OCI-LY3 (cell line): ENCODE data around the gene CPLX1.

ENCODE experiments used
- H2AFZ ChIP-seq: fragments of 200-600, 300-600 bp; shearing (Covaris generic); 2 replicates; pipeline ENCODE4 v1.6.0; 2014; ENCODE audit warnings: antibody characterized with exemption, low read depth, low read length
- H3K27ac ChIP-seq: fragments of 200-600, 300-600 bp; sonication (generic); 2 replicates; pipeline ENCODE4 v1.5.1; 2014; ENCODE audit warnings: mild to moderate bottlenecking, low read length, moderate library complexity, mixed read lengths
- H3K27me3 ChIP-seq: fragments of 200-600, 300-600 bp; sonication (generic); 2 replicates; pipeline ENCODE4 v1.6.1; 2014; ENCODE audit warnings: low read depth, low read length, mixed read lengths
- H3K36me3 ChIP-seq: fragments of 200-600, 300-600 bp; sonication (generic); replicated peaks from 2 replicates; pipeline ENCODE3; 2014; ENCODE audit warnings: low read depth, low read length, mixed read lengths
- H3K4me1 ChIP-seq: fragments of 300-600, 200-600 bp; sonication (generic); 2 replicates; pipeline ENCODE4 v1.6.1; 2014; ENCODE audit warnings: low read length, mixed read lengths
- H3K4me2 ChIP-seq: fragments of 200-600, 300-600 bp; sonication (generic); 2 replicates; pipeline ENCODE4 v1.6.1; 2014; ENCODE audit warnings: low read length, mixed read lengths
- H3K4me3 ChIP-seq: fragments of 300-600, 200-600 bp; sonication (generic); 2 replicates; pipeline ENCODE4 v1.5.1; 2014; ENCODE audit warnings: antibody characterized with exemption, mild to moderate bottlenecking, low read length, moderate library complexity
- H3K79me2 ChIP-seq: fragments of 300-600, 200-600 bp; shearing (Covaris generic); 2 replicates; pipeline ENCODE4 v1.6.1; 2014; ENCODE audit warnings: mild to moderate bottlenecking, low read length, mixed read lengths
- H3K9ac ChIP-seq: fragments of 300-600, 200-600 bp; shearing (Covaris generic); 2 replicates; pipeline ENCODE4 v1.6.0; 2014; ENCODE audit warnings: mild to moderate bottlenecking, low read length, moderate library complexity
- H3K9me3 ChIP-seq: fragments of 200-600, 300-600 bp; shearing (Covaris generic); 2 replicates; pipeline ENCODE4 v1.6.1; 2014; ENCODE audit warnings: low read length, mixed read lengths; ENCODE audit not compliant: insufficient read depth
- H4K20me1 ChIP-seq: fragments of 200-600, 300-600 bp; sonication (generic); 2 replicates; pipeline ENCODE4 v1.6.1; 2016; ENCODE audit warnings: low read length, mixed read lengths; ENCODE audit not compliant: insufficient read depth
- EZH2phosphoT487 ChIP-seq: fragments of 200-600 bp; shearing (Covaris generic); IDR thresholded peaks from 2 replicates; pipeline ENCODE4 v1.6.1; 2018; ENCODE audit warnings: antibody characterized with exemption, mixed run types, low read depth
- TF ChIP-seq, protein P1 (sequence below): fragments of 200-600, 300-600 bp; sonication (generic); IDR thresholded peaks from 2 replicates; pipeline ENCODE4 v1.5.1; 2014; ENCODE audit warnings: antibody characterized with exemption, low read length, low read depth

The CPLX1 gene

DNA sequence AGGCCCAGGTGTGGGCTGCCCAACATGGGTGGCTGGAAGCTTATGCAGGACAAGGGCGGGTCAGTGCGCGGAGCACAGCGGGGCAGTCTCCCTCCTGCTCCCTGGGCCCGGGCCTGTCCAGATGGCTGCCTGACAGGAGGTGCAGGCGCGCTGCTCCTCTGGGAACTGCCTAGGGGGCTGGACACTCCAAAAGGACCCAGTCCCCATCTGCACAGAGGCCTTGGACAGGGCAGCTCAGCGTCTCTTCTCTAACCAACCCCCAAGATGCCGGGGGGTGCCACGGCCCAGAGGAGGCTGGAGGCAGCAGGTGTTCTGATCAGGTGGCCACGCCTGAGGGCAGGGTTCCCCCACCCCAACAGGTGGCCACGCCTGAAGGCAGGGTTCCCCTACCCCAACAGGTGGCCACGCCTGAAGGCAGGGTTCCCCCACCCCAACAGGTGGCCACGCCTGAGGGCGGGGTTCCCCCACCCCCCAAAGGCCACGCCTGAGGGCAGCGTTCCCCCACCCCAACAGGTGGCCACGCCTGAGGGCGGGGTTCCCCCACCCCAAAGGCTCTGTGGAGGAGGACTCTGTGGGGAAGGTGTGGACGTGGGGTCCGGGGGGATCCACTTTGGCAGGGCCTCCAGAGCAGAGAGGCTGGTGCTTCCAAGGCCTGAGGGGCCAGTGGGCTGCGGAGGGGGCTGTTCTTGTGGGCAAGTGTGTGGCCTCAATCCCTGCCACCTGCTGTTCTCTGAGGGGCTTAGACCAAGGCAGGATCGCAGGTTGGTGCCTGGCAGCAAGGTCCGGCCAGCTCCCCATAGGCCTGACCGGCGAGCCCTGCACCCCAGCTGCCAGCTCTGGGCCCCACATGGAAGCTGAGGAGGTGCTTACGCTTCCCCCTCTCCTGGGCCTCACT lies 36.1 kb downstream of the CPLX1 start:
- Histone ChIP-seq H3K4me3 (no peak overlapping the region), H3K79me2 (no peaks in the 10 kb centered on the region), H3K4me1 (peaks cover 4% of the 10 kb centered on the region; the same call in 1 of the 2 replicates), H3K9ac (no peak overlapping the region), H3K36me3 (no peaks in the 10 kb centered on the region), H2AFZ (no peak overlapping the region), H3K27me3 (peaks cover 15% of the 10 kb centered on the region), H3K4me2 (no peak overlapping the region), H3K9me3 (no peaks in the 10 kb centered on the region), H3K27ac (no peak overlapping the region), H4K20me1 (no peaks in the 10 kb centered on the region)
- TF ChIP-seq, protein P1, sequence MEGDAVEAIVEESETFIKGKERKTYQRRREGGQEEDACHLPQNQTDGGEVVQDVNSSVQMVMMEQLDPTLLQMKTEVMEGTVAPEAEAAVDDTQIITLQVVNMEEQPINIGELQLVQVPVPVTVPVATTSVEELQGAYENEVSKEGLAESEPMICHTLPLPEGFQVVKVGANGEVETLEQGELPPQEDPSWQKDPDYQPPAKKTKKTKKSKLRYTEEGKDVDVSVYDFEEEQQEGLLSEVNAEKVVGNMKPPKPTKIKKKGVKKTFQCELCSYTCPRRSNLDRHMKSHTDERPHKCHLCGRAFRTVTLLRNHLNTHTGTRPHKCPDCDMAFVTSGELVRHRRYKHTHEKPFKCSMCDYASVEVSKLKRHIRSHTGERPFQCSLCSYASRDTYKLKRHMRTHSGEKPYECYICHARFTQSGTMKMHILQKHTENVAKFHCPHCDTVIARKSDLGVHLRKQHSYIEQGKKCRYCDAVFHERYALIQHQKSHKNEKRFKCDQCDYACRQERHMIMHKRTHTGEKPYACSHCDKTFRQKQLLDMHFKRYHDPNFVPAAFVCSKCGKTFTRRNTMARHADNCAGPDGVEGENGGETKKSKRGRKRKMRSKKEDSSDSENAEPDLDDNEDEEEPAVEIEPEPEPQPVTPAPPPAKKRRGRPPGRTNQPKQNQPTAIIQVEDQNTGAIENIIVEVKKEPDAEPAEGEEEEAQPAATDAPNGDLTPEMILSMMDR = no peak
- TF ChIP-seq EZH2phosphoT487 = no peak

DNA sequence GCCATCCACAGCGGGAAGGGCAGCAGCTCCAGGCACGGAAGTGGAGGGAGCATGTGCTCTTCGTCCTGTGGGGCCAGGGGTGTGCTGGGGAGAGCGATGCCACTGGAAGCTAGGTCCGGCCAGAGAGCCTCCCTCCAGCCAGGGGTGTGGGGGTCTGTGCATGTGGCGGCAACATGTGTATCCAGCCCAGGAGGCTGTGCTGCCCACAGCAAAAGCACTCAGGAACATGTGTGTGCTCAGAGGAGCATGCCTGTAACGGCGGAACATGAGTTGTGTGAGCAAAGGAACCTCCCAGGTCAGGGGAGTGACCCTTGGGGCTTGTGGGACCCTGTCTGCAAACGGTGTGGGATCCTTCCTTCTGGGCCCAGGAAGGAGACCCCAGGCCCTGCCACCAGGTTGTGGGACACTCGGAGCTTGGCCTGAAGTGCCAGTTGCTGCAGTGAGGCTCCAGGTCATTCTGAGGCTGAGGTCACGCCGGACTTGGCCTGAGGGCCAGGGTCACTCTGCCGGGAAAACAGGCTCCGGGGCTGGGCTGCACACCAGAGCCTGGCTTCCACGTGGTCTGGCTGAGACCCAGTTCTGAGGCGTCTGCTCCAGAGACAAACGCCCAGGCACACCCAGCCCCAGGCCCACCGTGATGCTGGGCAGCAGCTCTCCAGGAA lies 37.2 kb downstream of the CPLX1 start:
- no peaks in the 10 kb centered on the region for H3K9me3 ChIP-seq
- no peak overlapping the region for H3K4me3 ChIP-seq
- H3K4me2 ChIP-seq = no peak overlapping the region
- TF ChIP-seq EZH2phosphoT487 = no peak
- TF ChIP-seq, protein P1 = no peak
- no peak overlapping the region for H3K27ac ChIP-seq
- H3K4me1 ChIP-seq = peaks cover 4% of the 10 kb centered on the region; the same call in 1 of the 2 replicates
- H2AFZ ChIP-seq = no peak overlapping the region
- peaks cover 6% of the 10 kb centered on the region for H3K27me3 ChIP-seq
- no peak overlapping the region for H3K9ac ChIP-seq
- no peaks in the 10 kb centered on the region for H3K79me2 ChIP-seq
- no peaks in the 10 kb centered on the region for H3K36me3 ChIP-seq
- no peaks in the 10 kb centered on the region for H4K20me1 ChIP-seq

DNA sequence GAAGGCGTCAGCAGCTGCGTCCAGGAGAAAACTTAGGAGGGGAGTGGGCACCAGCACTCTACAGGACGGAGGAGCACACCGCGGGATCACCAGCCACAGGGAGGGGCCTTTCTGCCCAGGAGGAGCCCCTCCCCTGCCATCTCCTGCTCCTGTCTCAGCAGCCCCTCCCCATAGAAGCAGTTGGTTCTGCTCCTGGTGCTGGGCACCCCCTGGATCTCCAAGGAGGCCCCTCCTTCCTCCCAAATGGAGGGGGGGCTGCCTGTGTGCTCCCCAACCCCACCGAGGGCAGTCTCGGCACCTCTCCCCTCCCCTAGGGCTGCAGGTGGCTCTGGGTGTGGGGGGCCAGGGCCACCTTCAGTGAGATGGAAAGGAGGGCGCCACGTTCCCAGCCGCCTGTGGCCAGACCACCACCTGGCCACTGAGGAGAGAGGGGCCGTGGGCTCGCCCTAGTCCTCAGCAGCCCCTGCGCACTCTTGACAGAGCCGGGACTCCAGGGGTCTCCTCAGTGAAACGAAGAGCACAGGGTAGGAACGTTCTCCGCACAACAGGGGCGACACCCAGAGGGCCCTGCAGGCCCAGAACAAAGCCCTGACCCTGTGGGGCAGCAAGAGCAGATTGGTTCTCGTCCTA lies 37.8 kb downstream of the CPLX1 start:
- Histone ChIP-seq H3K79me2 (no peaks in the 10 kb centered on the region), H3K27ac (no peak overlapping the region), H3K4me2 (no peak overlapping the region), H2AFZ (no peak overlapping the region), H3K4me3 (no peak overlapping the region), H3K36me3 (no peaks in the 10 kb centered on the region), H4K20me1 (no peaks in the 10 kb centered on the region), H3K27me3 (no peaks in the 10 kb centered on the region), H3K9ac (no peak overlapping the region), H3K4me1 (peaks cover 4% of the 10 kb centered on the region; the same call in 1 of the 2 replicates), H3K9me3 (no peaks in the 10 kb centered on the region)
- TF ChIP-seq EZH2phosphoT487 = no peak
- TF ChIP-seq, protein P1 = no peak

DNA sequence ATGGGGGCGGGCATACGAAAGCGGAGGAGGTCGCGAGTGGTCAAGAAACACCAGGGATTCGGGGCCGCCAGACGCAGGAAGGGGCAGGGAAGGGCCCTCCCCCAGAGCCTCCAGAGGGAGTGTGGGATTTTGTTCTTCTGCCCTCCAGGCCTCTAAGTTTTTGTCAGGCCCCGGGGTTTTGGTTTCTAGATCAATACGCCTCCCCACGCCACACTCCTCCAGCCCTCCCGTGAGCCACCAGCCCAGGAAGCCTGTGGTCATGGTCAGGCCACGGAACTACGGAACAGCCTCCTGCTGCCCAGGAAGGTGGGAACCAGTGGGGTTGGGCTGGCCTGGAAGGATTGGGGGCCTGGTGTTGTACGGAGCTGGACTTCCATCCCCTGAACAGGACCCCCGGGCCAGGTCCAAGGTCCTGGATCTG lies 38.4 kb downstream of the CPLX1 start:
- TF ChIP-seq, protein P1 = no peak
- TF ChIP-seq EZH2phosphoT487 = no peak
- no peaks in the 10 kb centered on the region for H3K36me3 ChIP-seq
- no peaks in the 10 kb centered on the region for H3K27me3 ChIP-seq
- no peak overlapping the region for H3K27ac ChIP-seq
- no peak overlapping the region for H3K4me2 ChIP-seq
- peaks cover under 1% of the 10 kb centered on the region; the same call in 1 of the 2 replicates for H3K4me1 ChIP-seq
- H3K79me2 ChIP-seq = no peaks in the 10 kb centered on the region
- no peak overlapping the region for H3K9ac ChIP-seq
- no peak overlapping the region for H3K4me3 ChIP-seq
- H4K20me1 ChIP-seq = no peaks in the 10 kb centered on the region
- H2AFZ ChIP-seq = no peak overlapping the region
- no peaks in the 10 kb centered on the region for H3K9me3 ChIP-seq
